NCI-H2107 (cell line): ENCODE measurements around the gene C2CD3.

Experiments
- DNase-seq: peaks from one replicate; lab custom pipeline; 2025; lab: John Stamatoyannopoulos, UW

C2CD3 gene

GRCh38 chr11:73980001-73980961, 190.5 kb downstream of the C2CD3 start:
- DNase-seq = no peak

GRCh38 chr11:73978576-73979086, 192.2 kb downstream of the C2CD3 start:
- DNase-seq = no peak

DNA sequence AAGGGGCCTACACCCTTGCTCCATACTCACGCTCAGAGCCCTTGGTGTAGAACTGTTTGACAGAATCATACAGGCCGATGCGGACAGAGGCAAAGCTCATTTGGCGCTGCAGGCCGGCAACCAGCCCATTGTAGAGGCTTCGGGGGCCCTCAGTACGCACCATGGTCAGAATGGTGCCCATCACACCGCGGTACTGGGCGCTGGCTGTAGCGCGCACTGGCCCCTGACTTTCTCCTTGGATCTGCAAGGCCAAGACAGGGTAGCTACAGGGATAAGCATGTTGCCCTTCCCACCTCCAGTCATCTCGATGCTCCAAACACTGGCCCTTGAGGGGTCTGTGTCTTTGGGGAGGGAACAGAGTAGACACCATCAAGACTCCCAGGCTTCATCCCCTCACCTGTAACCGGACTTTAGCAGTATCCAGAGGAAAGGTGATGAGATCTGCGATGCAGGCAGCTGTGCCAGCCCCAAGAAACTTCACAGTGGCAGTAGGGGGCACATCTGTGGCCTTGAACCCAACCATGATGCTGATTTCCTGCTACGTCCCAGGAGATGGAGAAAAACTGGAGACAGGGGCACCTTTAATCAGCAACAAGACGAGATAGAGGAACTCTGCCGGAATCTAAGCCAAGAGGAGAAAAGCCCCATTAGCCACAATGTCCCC, 192.8 kb downstream of the C2CD3 start:
- no peak for DNase-seq

GRCh38 chr11:73976451-73977151, 194.2 kb downstream of the C2CD3 start:
- DNase-seq = no peak

DNA sequence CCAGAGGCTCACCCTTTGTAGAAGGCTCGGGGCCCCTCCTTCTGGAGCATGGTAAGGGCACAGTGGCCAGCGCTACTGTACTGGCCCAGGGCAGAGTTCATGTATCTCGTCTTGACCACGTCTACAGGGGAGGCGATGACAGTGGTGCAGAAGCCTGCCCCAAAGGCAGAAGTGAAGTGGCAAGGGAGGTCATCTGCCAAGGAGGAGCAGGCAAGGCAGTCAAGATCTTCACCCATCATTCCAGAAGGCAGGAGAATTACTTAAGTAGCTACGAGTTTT, 195.4 kb downstream of the C2CD3 start:
- DNase-seq = no peak

DNA sequence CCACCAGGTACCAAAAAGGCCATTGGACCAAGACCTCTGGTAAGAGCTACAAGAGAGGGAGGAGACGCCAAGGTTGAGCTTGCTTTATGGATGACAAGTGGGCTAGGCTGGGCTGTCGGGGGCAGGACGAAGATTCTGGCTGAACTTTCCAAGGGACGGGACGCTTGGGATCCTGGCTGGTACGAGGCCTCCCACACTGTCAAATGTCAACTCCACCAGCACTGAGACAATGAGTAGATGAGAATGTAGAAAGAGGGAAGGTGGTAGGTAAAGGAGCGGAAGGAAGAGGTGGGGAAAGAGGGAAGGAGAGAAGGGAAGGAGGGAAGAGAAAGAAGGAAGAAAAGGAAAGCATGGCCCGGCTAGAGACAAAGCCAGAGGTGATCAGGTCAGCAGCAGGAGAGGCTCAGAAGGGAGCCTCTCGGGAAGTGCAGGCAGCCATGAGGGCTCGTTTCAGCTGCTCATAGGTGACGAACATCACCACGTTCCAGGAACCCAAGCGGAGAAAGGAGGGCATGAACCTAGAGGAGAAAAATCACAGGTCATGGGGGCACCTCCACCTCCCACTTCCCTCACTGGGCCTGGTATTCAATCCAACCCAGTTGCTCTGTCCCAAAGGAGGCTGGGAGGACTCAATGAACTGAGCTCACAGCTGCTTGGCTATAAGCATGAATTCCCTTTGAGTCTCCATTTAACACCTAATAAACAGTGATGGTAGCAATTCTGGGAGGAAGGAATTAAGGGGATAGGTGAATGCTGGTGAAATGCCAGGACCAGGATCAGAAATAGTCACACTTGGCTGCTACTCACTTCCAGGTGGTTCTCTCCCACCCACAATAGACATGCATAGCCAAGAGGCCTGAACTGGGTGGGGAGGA, 196.0 kb downstream of the C2CD3 start:
- DNase-seq = no peak

DNA sequence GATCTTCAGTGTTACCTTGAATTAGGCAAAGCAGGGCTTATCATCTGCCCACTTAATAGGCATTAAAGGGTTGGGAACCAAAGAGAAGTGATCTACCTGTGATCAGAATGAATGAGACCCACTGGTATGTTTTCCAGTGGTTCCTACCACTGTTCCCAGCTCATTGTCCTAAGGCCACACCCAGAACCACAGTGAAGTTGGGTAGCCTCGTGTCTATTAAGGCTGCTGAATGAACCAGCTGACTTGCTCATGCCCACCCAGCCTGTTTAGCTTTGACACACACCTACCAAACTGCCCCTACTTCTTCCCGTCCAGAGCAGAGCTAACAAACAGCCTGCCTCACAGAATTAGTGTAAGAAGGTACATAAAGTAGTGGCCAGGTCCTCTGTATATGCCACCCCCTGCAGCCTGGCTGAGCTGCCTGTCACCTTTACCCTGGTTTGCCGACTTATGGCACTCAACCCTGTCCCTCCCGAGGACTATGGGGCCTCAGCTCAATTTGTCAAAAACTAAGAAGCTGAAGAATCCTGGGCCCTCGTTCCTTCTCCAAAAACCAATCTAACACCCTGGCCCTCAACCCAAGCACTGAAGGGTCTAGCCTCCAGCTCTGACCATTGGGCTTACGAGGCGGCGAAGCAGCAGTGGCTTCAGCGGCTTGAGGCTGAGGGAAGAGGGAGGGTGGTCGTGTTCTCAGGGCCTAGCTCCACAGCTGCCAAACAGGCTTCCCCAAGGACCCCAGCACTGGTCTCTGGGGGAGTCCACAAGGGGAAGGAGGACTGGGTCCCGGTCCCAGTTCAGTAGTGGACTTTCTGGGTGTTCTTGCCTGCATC, 198.0 kb downstream of the C2CD3 start:
- no peak for DNase-seq

DNA sequence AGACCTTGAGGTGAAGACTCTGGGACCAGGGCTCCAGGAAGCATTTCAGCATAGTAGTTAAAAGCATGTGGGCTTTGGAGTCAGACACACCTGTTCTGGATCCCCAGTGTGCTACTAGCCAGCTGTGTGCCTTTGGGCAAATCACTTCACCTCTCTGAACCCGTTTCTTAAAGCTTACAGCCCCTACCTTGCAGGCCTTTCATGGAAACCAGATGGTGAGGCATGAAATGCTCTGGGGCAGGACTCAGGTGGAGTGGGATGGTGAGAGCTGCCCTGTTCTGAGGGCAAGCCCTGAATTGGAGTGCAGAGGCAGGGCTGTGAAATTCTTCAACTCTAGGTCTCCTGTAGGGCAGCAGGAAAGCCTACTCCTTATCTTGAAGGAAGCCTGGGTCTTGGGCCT, 198.6 kb downstream of the C2CD3 start:
- no peak for DNase-seq

- DNase-seq = no peak
Measured at GRCh38 chr11:73971175-73971719, 199.6 kb downstream of the C2CD3 start.

GRCh38 chr11:73969991-73970800, 200.6 kb downstream of the C2CD3 start:
- no peak for DNase-seq

DNA sequence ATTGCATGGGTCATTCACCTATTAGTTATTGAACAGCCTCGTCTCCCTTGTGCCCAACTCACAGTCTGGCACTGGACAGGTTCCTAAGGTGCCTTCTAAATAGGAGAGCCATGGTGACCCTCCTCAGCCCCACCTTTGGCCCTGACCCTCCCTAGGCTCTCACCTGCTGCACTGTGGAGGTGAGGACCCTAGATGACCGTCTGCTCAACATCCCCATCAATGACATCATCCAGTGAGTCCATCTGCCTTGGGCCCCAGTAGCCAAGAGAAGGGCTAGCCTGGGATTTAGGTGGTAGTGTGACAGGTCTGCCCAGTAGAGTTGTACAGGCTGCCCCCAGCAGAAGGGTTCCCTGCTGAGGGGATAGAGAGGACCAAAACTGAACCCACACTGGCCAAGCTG, 201.7 kb downstream of the C2CD3 start:
- no peak for DNase-seq

DNA sequence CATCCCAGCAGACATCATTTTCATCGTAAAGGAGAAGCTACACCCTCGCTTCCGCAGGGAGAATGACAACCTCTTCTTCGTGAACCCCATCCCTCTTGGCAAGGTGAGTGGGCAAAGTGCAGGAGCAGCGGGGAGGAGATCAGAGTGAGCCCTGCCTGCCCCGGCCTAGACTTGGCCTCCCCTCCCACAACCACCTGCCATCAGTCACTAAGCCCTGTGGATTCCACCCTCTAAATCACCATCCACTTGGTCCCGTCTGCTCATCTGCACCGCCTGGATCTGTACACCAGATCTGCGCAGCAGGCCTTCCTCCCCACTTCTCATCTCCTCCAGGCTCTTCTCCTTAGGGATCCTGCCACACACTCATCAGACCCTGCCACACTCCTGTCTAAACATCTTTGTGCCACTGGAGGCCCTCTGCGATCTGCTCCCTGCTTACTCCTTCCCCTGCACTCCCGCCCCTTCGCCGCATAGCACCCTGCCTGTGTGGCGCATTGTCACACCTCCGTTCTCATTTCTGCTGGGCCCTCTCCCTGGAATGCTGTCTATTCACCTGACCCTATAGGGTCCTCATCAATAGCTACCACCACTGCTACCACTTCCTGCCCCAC, 202.3 kb downstream of the C2CD3 start:
- no peak for DNase-seq

- DNase-seq = no peak
Measured at GRCh38 chr11:73965764-73966121, 205.1 kb downstream of the C2CD3 start.

GRCh38 chr11:73965076-73965763, 205.6 kb downstream of the C2CD3 start:
- no peak for DNase-seq

GRCh38 chr11:73963861-73964260, 206.9 kb downstream of the C2CD3 start:
- DNase-seq = no peak
